Subcutaneous adipose tissue (tissue), 4 donors: Measurements from ENCODE around the gene CALHM1. TPM values are rescaled to one million over a fixed set of nuclear protein-coding genes. Genes with fewer than 3 reads are reported as not detected.

ENCODE experiments used
- CTCF ChIP-seq: fragments of 450-650 bp; IDR thresholded peaks from one replicate; pipeline ENCODE4 v1.5.1; 2016; ENCODE audit warnings: low read depth, mild to moderate bottlenecking, control low read depth, antibody characterized with exemption, moderate library complexity
- total RNA-seq, 4 donors: library from RNA; depleted of rRNA; stranded (reverse); fragments of >200 nt; gene quantifications; one replicate each; pipeline ENCODE4 v1.1.0, GENCODE V29; 2016

Gene CALHM1
- total RNA-seq, 4 donors from 2014 or later = not detected

- TF ChIP-seq CTCF = no peak
Measured at GRCh38 chr10:103493362-103493915, 34.7 kb upstream of the CALHM1 start, which contains the start of gene NEURL1. Gene NEURL1, plus strand, starts transcription at chr10:103493705. Its CDS starts 683 bp downstream, at chr10:103494388.

- no peak for TF ChIP-seq CTCF
Measured at GRCh38 chr10:103492655-103493261, 34.1 kb upstream of the CALHM1 start.

DNA sequence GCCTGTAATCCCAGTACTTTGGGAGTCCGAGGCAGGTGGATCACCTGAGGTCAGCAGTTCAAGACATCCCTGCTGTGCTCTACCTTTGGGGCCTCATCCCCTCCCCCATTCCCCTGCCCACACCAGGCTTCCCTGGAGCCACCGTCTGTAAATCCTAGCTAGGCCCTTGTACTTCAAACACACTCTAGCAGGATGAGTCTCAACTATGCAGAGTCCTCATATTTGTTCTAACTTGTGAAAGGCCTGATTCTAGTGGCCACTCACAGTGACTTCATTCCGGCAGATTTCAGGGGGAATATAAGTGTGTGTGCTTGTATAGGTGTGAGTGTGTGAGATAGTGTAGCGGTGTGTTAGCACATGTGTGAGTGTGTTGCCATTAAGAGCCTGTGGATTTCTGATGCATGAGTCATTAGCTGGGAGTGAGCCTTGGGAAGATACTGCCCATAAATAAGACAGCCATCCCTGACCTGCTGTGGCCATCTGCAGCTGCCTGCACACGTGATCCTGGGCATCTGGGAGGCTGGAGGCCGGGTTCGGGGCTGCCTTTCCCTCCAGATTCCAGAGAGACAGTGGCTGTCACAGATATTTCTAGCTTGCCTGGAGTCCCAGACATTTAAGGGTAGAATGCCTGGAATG lies 33.1 kb upstream of the CALHM1 start:
- no peak for TF ChIP-seq CTCF

DNA sequence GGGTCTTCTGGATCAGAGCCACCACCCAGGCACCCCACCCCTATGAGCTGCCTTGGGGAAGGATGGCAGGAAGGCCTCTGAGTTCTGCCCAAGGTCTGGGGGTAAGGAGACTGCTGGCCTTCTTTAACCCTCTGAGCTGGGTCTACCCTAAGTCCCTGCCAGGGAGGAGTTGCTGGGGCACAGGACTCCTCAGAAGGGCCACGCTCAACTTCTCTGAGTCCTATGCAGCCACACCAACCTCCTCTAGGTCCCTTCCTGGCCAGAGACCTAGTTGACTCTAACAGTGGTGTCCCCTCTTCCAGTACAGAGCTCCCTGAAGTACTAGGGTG lies 32.2 kb upstream of the CALHM1 start:
- TF ChIP-seq CTCF = no peak

GRCh38 chr10:103487410-103487708 lies 28.7 kb upstream of the CALHM1 start:
- no peak for TF ChIP-seq CTCF

DNA sequence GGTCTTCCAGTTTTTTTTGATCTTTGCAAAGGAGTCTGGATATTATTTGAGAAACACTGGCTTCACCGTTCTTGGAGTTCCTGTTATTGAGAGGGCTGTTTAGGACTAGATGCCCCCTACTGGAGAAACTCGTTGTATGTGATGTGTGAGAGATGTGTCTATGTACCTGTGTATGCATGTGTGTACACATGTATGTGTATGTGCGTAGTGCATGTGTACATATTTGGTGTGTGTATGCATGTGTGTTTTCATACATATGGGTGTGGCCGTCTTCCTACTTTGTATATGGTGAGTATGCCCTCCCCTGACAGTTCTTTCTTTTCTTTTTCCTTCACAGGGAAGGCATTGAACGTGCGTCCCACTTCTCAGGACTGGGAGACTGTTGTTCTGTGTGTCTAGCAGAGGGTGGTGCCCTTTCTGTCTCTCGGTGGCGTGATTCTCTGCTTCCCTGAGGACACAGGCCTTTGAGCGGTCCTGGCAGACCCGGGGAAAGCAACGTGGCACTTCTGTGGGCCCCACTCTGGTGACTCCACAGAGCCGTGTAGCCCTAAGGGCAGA lies 23.4 kb upstream of the CALHM1 start:
- TF ChIP-seq CTCF = no peak

- no peak for TF ChIP-seq CTCF
Measured at GRCh38 chr10:103480521-103480920, 21.8 kb upstream of the CALHM1 start.
